Measurements from ENCODE around the gene C9orf85. TPM values are rescaled to one million over a fixed set of nuclear protein-coding genes. Genes with fewer than 3 reads are reported as not detected.
A peak's percentile ranks its signal among the peaks of the same experiment; 100 is the strongest.

Gene C9orf85
- total RNA-seq, 1 experiment from 2014 or later: 14.4 TPM

DNA sequence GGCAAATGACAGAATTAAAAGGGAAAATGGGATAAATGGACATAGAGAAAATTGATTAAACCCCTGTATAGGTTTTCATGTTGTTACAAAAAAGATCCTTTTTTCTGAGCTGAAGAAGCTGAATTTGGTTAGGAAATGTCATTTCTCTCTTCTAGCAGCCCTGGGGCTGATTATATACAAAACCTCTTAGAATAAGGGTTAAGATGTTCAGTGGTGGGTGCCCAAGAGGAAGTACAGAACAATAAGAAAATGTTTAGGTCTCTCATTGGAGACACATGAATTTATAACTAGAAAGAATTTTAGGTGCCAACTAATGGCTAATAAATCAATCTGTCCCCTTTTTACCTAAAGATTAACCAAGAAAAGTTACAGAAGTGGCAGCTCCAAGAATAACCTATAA lies 14.7 kb upstream of the C9orf85 start:
- Histone ChIP-seq H4K20me1 (ENCODE audit: control insufficient read depth, insufficient read depth, insufficient read length) (no peaks in the 10 kb centered on the region), H2AFZ (ENCODE audit: low read length) (no peak overlapping the region)

More for the DNA sequence above, 14.7 kb upstream of the C9orf85 start:
- Mint-ChIP-seq H3K9me3 (no peaks in the 10 kb centered on the region), H3K4me1 (peaks cover 43 to 58% of the 10 kb centered on the region in 2 experiments), H3K36me3 (ENCODE audit: insufficient read depth in 1 of 3, low read depth in 3 of 3) (peaks cover 9 to 33% (median 10%) of the 10 kb centered on the region in 3 experiments; a peak in 6 of 7 replicates), H3K27me3 (ENCODE audit: low read depth) (no peaks in the 10 kb centered on the region), H3K27ac (peak overlapping the region in 1 of 3 experiments; percentile 12; a peak in 2 of 7 replicates), H3K4me3 (no peak overlapping the region)
- TF ChIP-seq, protein P1, sequence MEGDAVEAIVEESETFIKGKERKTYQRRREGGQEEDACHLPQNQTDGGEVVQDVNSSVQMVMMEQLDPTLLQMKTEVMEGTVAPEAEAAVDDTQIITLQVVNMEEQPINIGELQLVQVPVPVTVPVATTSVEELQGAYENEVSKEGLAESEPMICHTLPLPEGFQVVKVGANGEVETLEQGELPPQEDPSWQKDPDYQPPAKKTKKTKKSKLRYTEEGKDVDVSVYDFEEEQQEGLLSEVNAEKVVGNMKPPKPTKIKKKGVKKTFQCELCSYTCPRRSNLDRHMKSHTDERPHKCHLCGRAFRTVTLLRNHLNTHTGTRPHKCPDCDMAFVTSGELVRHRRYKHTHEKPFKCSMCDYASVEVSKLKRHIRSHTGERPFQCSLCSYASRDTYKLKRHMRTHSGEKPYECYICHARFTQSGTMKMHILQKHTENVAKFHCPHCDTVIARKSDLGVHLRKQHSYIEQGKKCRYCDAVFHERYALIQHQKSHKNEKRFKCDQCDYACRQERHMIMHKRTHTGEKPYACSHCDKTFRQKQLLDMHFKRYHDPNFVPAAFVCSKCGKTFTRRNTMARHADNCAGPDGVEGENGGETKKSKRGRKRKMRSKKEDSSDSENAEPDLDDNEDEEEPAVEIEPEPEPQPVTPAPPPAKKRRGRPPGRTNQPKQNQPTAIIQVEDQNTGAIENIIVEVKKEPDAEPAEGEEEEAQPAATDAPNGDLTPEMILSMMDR (conservative IDR thresholded peaks at IDR 0.05): no peak
- Histone ChIP-seq H3K23me2 (ENCODE audit: insufficient read length, low read depth, low read length, poor library complexity, severe bottlenecking) (no peaks in the 10 kb centered on the region), H3K9ac (ENCODE audit: extremely low read depth, insufficient read length, low read length) (no peak overlapping the region), H3K18ac (ENCODE audit: insufficient read length, low read depth, low read length) (no peak overlapping the region), H3K9me3 (ENCODE audit: control insufficient read depth, low read depth, low read length) (no peaks in the 10 kb centered on the region), H3K27me3 (ENCODE audit: insufficient read depth, low read length) (no peaks in the 10 kb centered on the region), H3K23ac (ENCODE audit: insufficient read length, low read depth, low read length) (no peak overlapping the region), H2AK5ac (ENCODE audit: insufficient read length, low read length) (no peak overlapping the region), H3T11ph (ENCODE audit: low read length) (no peak overlapping the region), H2BK12ac (ENCODE audit: insufficient read length, low read depth, low read length) (no peak overlapping the region), H2BK120ac (ENCODE audit: low read depth, low read length, poor library complexity, severe bottlenecking) (no peak overlapping the region), H3K27ac (ENCODE audit: insufficient read length, low read depth, low read length) (no peak overlapping the region), H4K5ac (ENCODE audit: insufficient read length, low read depth, low read length) (no peak overlapping the region), H2BK15ac (ENCODE audit: low read depth, low read length) (no peak overlapping the region), H3K79me1 (ENCODE audit: insufficient read depth, low read depth, low read length, poor library complexity, severe bottlenecking) (no peaks in the 10 kb centered on the region), H3K4me2 (ENCODE audit: insufficient read depth, insufficient read length, low read length) (no peak overlapping the region), H3K56ac (ENCODE audit: insufficient read length, low read depth, low read length) (no peak overlapping the region), H3K4ac (ENCODE audit: low read depth, low read length) (no peak overlapping the region), H2BK5ac (ENCODE audit: insufficient read length, low read length) (no peak overlapping the region), H4K91ac (ENCODE audit: insufficient read length, low read depth, low read length) (no peak overlapping the region), H3K14ac (ENCODE audit: insufficient read depth, low read length) (no peak overlapping the region), H3K4me1 (ENCODE audit: insufficient read depth, low read length) (no peaks in the 10 kb centered on the region; the same call in 1 of the 2 replicates), H2BK20ac (ENCODE audit: low read depth, low read length, poor library complexity, severe bottlenecking) (no peak overlapping the region), H3K79me2 (ENCODE audit: insufficient read depth, low read length) (peaks cover 65% of the 10 kb centered on the region; the same call in 1 of the 2 replicates), H4K8ac (replicated peaks; ENCODE audit: insufficient read length, low read depth, low read length) (no peak overlapping the region)
- DNase-seq: no peak

All from H9 (cell line).